HCT116 (cell line): ENCODE measurements around the gene TES. TPM values are rescaled to one million over a fixed set of nuclear protein-coding genes. Genes with fewer than 3 reads are reported as not detected.

Experiments
- ATAC-seq: fragments of 200-7000 bp; cut with Tn5 transposase; 2 replicates; pipeline ENCODE4 v1.9.1; 2020; ENCODE audit warnings: mild to moderate bottlenecking, moderate library complexity
- BruUV-seq: library from RNA; stranded (reverse); fragments of 400-500 nt; replicated peaks from 2 replicates; lab custom pipeline; 2021; lab: Mats Ljungman, UMichigan
- CTCF ChIA-PET: fragments of 300-600 bp; sonication (Branson Sonifier 250); formaldehyde crosslinking; loops from one replicate; lab custom pipeline; 2021; ENCODE audit warnings: antibody characterized with exemption; lab: Charles Lee
- POLR2A ChIA-PET: fragments of 300-600, 350-600 bp; sonication (Branson Sonifier 250); formaldehyde crosslinking; loops from one replicate; lab custom pipeline; 2021; ENCODE audit warnings: antibody characterized with exemption; lab: Charles Lee
- RAD21 ChIA-PET, 2 experiments: fragments of 300-600 bp; sonication (Branson Sonifier 250); formaldehyde crosslinking; loops; one replicate each; lab custom pipeline; 2023; ENCODE audit warnings: low total read pairs in 2 of 2; ENCODE audit not compliant: uncharacterized antibody in 2 of 2, unreplicated experiment in 2 of 2, low non-redundant PET in 1 of 2; lab: Charles Lee
- DNase-seq: peaks from one replicate; pipeline ENCODE4 v3.0.0-alpha.2; 2010; ENCODE audit warnings: low read depth, low spot score
- H2AFZ ChIP-seq: fragments of 200-600 bp; shearing (Covaris generic), sonication (generic); 2 replicates; pipeline ENCODE4 v1.6.1; 2017; ENCODE audit warnings: low read depth, mixed run types, mixed read lengths, antibody characterized with exemption, low read length; ENCODE audit not compliant: poor library complexity, severe bottlenecking
- H3K27ac ChIP-seq: 2 replicates; pipeline ENCODE4 v1.5.1; 2012; ENCODE audit warnings: low read depth, low read length
- H3K27me3 ChIP-seq: fragments of 200-600 bp; sonication (generic); 2 replicates; pipeline ENCODE4 v1.6.1; 2016; ENCODE audit warnings: mixed run types, low read length, mixed read lengths; ENCODE audit not compliant: insufficient read depth
- H3K36me3 ChIP-seq, 2 experiments: fragments of 200-500 bp in 1 of 2; fragments of 200-600 bp in 1 of 2; sonication (Bioruptor generic) in 1 of 2; sonication (generic) in 1 of 2; 2 replicates each; pipeline versions ENCODE4 v1.5.1 to v1.6.1; 2014 to 2016; ENCODE audit warnings: low read length in 2 of 2, inconsistent platforms in 1 of 2, mixed read lengths in 1 of 2, mixed run types in 1 of 2; ENCODE audit not compliant: insufficient read depth in 2 of 2, control insufficient read depth in 1 of 2
- H3K4me1 ChIP-seq, 2 experiments: fragments of 200-600 bp in 1 of 2; sonication (generic) in 1 of 2; 2 replicates each; pipeline versions ENCODE4 v1.5.1 to v1.6.1; 2012 to 2017; ENCODE audit warnings: low read length in 2 of 2, inconsistent platforms in 1 of 2, mild to moderate bottlenecking in 1 of 2, mixed read lengths in 1 of 2, mixed run types in 1 of 2, moderate library complexity in 1 of 2; ENCODE audit not compliant: insufficient read depth in 2 of 2, control insufficient read depth in 1 of 2
- H3K4me2 ChIP-seq: fragments of 200-600 bp; sonication (generic); 2 replicates; pipeline ENCODE4 v1.6.1; 2017; ENCODE audit warnings: mixed run types, low read length, mixed read lengths
- H3K4me3 ChIP-seq, 2 experiments: fragments of 200-600 bp in 1 of 2; sonication (generic) in 1 of 2; replicated peaks in 1 of 2; 2 replicates each; pipeline ENCODE4 v1.5.1; 2011 to 2016; ENCODE audit warnings: low read length in 2 of 2, control low read depth in 1 of 2, low read depth in 1 of 2, mild to moderate bottlenecking in 1 of 2, mixed read lengths in 1 of 2, mixed run types in 1 of 2
- H3K79me2 ChIP-seq: fragments of 200-600 bp; sonication (generic); 2 replicates; pipeline ENCODE4 v1.6.1; 2017; ENCODE audit warnings: mild to moderate bottlenecking, mixed run types, low read length, moderate library complexity, mixed read lengths; ENCODE audit not compliant: insufficient read depth
- H3K9ac ChIP-seq: fragments of 200-600 bp; sonication (generic); 2 replicates; pipeline ENCODE4 v1.6.1; 2016; ENCODE audit warnings: low read length, mixed read lengths
- H3K9me2 ChIP-seq: fragments of 200-600 bp; sonication (generic), shearing (Covaris generic); 2 replicates; pipeline ENCODE4 v1.6.1; 2017; ENCODE audit warnings: mixed run types, mild to moderate bottlenecking, moderate library complexity; ENCODE audit not compliant: insufficient read depth
- H3K9me3 ChIP-seq, 2 experiments: fragments of 200-500 bp in 1 of 2; fragments of 200-600 bp in 1 of 2; sonication (Bioruptor generic) in 1 of 2; sonication (generic) in 1 of 2; 2 replicates each; pipeline ENCODE4 v1.6.1; 2014 to 2017; ENCODE audit warnings: low read length in 2 of 2, mixed read lengths in 2 of 2, inconsistent platforms in 1 of 2, low read depth in 1 of 2, mild to moderate bottlenecking in 1 of 2, mixed run types in 1 of 2, moderate library complexity in 1 of 2; ENCODE audit not compliant: control insufficient read depth in 1 of 2, insufficient read depth in 1 of 2
- H4K20me1 ChIP-seq: fragments of 200-600 bp; sonication (generic), shearing (Covaris generic); 2 replicates; pipeline ENCODE4 v1.6.1; 2017; ENCODE audit warnings: mixed run types, mild to moderate bottlenecking, moderate library complexity; ENCODE audit not compliant: insufficient read depth
- CEBPB ChIP-seq: IDR thresholded peaks from 2 replicates; pipeline ENCODE4 v1.6.1; 2012; ENCODE audit warnings: low read depth
- EGR1 ChIP-seq: IDR thresholded peaks from 2 replicates; pipeline ENCODE4 v1.6.1; 2012; ENCODE audit warnings: low read depth
- ELF1 ChIP-seq: IDR thresholded peaks from 2 replicates; pipeline ENCODE4 v1.6.1; 2012; ENCODE audit warnings: low read depth, borderline replicate concordance
- EZH2 ChIP-seq: fragments of 200-600 bp; sonication (generic); IDR thresholded peaks from 2 replicates; pipeline ENCODE4 v1.6.1; 2017; ENCODE audit warnings: antibody characterized with exemption, mixed run types
- POLR2AphosphoS5 ChIP-seq: IDR thresholded peaks from 2 replicates; pipeline ENCODE4 v1.6.1; 2011; ENCODE audit warnings: mild to moderate bottlenecking, low read depth, low read length, moderate library complexity
- REST ChIP-seq: IDR thresholded peaks from 2 replicates; pipeline ENCODE4 v1.6.1; 2012; ENCODE audit warnings: low read depth
- SIN3A ChIP-seq: IDR thresholded peaks from 2 replicates; pipeline ENCODE4 v1.6.1; 2012; ENCODE audit warnings: low read depth
- SRF ChIP-seq: IDR thresholded peaks from 2 replicates; pipeline ENCODE4 v1.6.1; 2012; ENCODE audit warnings: low read depth
- TCF7L2 ChIP-seq: IDR thresholded peaks from 2 replicates; pipeline ENCODE4 v1.7.0; 2011; ENCODE audit warnings: borderline replicate concordance, inconsistent platforms; ENCODE audit not compliant: insufficient read depth, insufficient read length; ENCODE audit errors: extremely low read depth
- YY1 ChIP-seq: IDR thresholded peaks from 2 replicates; pipeline ENCODE4 v1.6.1; 2011; ENCODE audit warnings: low read length, low read depth, moderate library complexity, mild to moderate bottlenecking; ENCODE audit not compliant: insufficient replicate concordance; ENCODE audit errors: extremely low read depth
- ZFX ChIP-seq: fragments of 450-650 bp; IDR thresholded peaks from 2 replicates; pipeline ENCODE4 v1.6.1; 2017
- intact Hi-C: fragments of 100-400 bp; cut with micrococcal nuclease; formaldehyde crosslinking; loops from 2 replicates; pipeline ENCODE4 v1.10.0; 2022
- total RNA-seq: library from RNA; stranded (reverse); gene quantifications from one replicate; pipeline ENCODE4 v1.2.1, GENCODE V29; 2021; ENCODE audit not compliant: unreplicated experiment
- TF ChIP-seq, protein P1 (sequence below), 3 experiments: fragments of 200-600 bp in 1 of 3; sonication (generic) in 1 of 3; IDR thresholded peaks in 2 of 3; conservative IDR thresholded peaks in 1 of 3; 2 replicates each; pipeline ENCODE4 v1.5.1; 2012 to 2017; ENCODE audit warnings: low read depth in 2 of 3, low read length in 2 of 3, antibody characterized with exemption in 1 of 3, borderline replicate concordance in 1 of 3, control low read depth in 1 of 3, mild to moderate bottlenecking in 1 of 3, mixed read lengths in 1 of 3, mixed run types in 1 of 3, moderate library complexity in 1 of 3; ENCODE audit not compliant: insufficient read depth in 1 of 3

The TES gene
- total RNA-seq, 1 experiment from 2014 or later, result 129 TPM

DNA sequence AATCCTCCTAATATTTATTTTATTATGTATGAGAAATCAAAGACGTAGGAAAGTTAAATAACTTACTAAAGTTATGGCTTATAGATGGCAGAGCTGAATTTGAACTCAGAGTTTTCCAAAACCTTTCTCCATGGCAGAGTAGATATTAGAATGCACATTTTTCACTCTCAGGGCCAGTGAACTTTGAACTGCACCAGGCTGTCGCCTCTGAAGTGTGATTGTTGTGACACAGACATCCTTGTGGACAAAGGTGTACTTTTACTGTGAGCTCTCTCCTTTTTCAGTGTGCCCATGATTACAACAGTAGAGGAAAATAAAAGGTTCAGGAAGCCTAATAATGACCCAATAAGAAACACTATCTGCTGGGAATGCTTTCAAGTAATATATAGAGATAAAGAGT is 29.1 kb downstream of the TES start:
- peaks cover 85% of the 10 kb centered on the region for H3K79me2 ChIP-seq
- POLR2A ChIA-PET, result no interaction called here

More for the DNA sequence above, 29.1 kb downstream of the TES start:
- H3K4me3 ChIP-seq, result no peak overlapping the region
- TF ChIP-seq REST, result no peak
- TF ChIP-seq ZFX, result no peak
- TF ChIP-seq EGR1, result no peak
- TF ChIP-seq CEBPB, result no peak
- no peak for TF ChIP-seq YY1
- no peak for TF ChIP-seq ELF1
- TF ChIP-seq, protein P1, sequence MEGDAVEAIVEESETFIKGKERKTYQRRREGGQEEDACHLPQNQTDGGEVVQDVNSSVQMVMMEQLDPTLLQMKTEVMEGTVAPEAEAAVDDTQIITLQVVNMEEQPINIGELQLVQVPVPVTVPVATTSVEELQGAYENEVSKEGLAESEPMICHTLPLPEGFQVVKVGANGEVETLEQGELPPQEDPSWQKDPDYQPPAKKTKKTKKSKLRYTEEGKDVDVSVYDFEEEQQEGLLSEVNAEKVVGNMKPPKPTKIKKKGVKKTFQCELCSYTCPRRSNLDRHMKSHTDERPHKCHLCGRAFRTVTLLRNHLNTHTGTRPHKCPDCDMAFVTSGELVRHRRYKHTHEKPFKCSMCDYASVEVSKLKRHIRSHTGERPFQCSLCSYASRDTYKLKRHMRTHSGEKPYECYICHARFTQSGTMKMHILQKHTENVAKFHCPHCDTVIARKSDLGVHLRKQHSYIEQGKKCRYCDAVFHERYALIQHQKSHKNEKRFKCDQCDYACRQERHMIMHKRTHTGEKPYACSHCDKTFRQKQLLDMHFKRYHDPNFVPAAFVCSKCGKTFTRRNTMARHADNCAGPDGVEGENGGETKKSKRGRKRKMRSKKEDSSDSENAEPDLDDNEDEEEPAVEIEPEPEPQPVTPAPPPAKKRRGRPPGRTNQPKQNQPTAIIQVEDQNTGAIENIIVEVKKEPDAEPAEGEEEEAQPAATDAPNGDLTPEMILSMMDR (IDR thresholded peaks at IDR 0.05 in 2 of 3, conservative IDR thresholded peaks at IDR 0.05 in 1 of 3; ENCODE audit: borderline replicate concordance in 1 of 3, insufficient read depth in 1 of 3, low read depth in 2 of 3, low read length in 2 of 3), result no peak
- no peak for TF ChIP-seq SRF
- TF ChIP-seq TCF7L2, result no peak
- no peak for TF ChIP-seq POLR2AphosphoS5
- no peak for TF ChIP-seq SIN3A
- no peak for TF ChIP-seq EZH2
- BruUV-seq, result no TSS peak
- no peak overlapping the region for H2AFZ ChIP-seq
- no peaks in the 10 kb centered on the region for H3K27me3 ChIP-seq
- peaks cover 8 to 35% of the 10 kb centered on the region in 2 experiments for H3K36me3 ChIP-seq
- H3K4me2 ChIP-seq, result no peak overlapping the region
- H3K9me3 ChIP-seq, result peaks cover 0 to 3% of the 10 kb centered on the region in 2 experiments; a peak in 1 of 4 replicates
- no peaks in the 10 kb centered on the region for H4K20me1 ChIP-seq
- intact Hi-C loops, result no loop called here
- no peaks in the 10 kb centered on the region for H3K4me1 ChIP-seq
- DNase-seq (no peak), ATAC-seq (no peak)
- H3K27ac ChIP-seq, result no peak overlapping the region
- ChIA-PET RAD21 (interaction anchor here in 1 of 2 experiments (0.7 kb wide), 1 partner anchor 59 kb away, joined by 3 read pairs; no protein-coding TSS in a partner anchor), CTCF (interaction anchor here (1.3 kb wide), 1 partner anchor 59 kb away, joined by 5 read pairs; no protein-coding TSS in a partner anchor)
- no peaks in the 10 kb centered on the region for H3K9me2 ChIP-seq
- H3K9ac ChIP-seq, result no peak overlapping the region
